ENCODE results near the gene B9D2.

GRCh38 chr19:41332468-41332867, 31.5 kb downstream of the B9D2 start:
- no peak for TF ChIP-seq POLR2A (IDR thresholded peaks at IDR 0.05)
- TF ChIP-seq, protein P1, sequence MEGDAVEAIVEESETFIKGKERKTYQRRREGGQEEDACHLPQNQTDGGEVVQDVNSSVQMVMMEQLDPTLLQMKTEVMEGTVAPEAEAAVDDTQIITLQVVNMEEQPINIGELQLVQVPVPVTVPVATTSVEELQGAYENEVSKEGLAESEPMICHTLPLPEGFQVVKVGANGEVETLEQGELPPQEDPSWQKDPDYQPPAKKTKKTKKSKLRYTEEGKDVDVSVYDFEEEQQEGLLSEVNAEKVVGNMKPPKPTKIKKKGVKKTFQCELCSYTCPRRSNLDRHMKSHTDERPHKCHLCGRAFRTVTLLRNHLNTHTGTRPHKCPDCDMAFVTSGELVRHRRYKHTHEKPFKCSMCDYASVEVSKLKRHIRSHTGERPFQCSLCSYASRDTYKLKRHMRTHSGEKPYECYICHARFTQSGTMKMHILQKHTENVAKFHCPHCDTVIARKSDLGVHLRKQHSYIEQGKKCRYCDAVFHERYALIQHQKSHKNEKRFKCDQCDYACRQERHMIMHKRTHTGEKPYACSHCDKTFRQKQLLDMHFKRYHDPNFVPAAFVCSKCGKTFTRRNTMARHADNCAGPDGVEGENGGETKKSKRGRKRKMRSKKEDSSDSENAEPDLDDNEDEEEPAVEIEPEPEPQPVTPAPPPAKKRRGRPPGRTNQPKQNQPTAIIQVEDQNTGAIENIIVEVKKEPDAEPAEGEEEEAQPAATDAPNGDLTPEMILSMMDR (IDR thresholded peaks at IDR 0.05), result no peak
